ENCODE data around the gene L1CAM. TPM values are rescaled to one million over a fixed set of nuclear protein-coding genes. Genes with fewer than 3 reads are reported as not detected.

The L1CAM gene
- total and polyA plus RNA-seq, 7 donors = 2.4 to 30.2 (median 15.5) TPM; not detected in 1

DNA sequence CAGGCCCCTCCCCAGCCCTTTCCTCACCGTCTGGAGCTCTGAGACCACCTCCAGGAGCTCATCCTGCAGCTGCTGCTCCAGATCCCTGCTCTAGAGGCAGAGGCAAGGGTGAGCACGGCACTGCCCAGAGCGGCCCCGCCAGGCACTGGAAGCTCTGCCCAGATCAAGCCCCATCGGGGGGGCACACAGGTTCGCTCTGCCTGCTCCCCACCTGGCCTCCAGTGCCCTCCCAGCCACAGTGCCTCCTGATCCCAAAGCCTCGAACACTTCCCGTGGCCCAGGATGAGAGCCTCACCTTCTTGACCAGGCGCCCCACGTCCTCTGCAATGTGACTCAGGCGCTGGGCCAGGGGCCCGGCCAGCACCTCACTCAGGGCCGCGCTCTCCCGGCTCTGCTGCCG lies 35.1 kb upstream of the L1CAM start:
- 85 to 87% methylated on average over 16 of the region's 16 CpGs for WGBS, 2 donors
- no peak for DNase-seq
- Histone ChIP-seq H3K36me3 (no peaks in the 10 kb centered on the region), H3K4me1 (peaks cover 0 to 26% (median 18%) of the 10 kb centered on the region in 4 donors), H3K27ac (peak overlapping the region in 3 of 4 donors; percentile 59 to 65 (median 63)), H3K9me3 (no peaks in the 10 kb centered on the region), H3K27me3 (no peaks in the 10 kb centered on the region), H3K4me3 (peak overlapping the region in 1 of 4 donors; percentile 16)
- TF ChIP-seq POLR2A (IDR thresholded peaks at IDR 0.05) (no peak), POLR2AphosphoS5 (IDR thresholded peaks at IDR 0.05) (no peak), EP300 (IDR thresholded peaks at IDR 0.05) (no peak)
- TF ChIP-seq, protein P1, sequence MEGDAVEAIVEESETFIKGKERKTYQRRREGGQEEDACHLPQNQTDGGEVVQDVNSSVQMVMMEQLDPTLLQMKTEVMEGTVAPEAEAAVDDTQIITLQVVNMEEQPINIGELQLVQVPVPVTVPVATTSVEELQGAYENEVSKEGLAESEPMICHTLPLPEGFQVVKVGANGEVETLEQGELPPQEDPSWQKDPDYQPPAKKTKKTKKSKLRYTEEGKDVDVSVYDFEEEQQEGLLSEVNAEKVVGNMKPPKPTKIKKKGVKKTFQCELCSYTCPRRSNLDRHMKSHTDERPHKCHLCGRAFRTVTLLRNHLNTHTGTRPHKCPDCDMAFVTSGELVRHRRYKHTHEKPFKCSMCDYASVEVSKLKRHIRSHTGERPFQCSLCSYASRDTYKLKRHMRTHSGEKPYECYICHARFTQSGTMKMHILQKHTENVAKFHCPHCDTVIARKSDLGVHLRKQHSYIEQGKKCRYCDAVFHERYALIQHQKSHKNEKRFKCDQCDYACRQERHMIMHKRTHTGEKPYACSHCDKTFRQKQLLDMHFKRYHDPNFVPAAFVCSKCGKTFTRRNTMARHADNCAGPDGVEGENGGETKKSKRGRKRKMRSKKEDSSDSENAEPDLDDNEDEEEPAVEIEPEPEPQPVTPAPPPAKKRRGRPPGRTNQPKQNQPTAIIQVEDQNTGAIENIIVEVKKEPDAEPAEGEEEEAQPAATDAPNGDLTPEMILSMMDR (IDR thresholded peaks at IDR 0.05) = no peak
- intact Hi-C loops (cut with DNase I) = no loop called here

DNA sequence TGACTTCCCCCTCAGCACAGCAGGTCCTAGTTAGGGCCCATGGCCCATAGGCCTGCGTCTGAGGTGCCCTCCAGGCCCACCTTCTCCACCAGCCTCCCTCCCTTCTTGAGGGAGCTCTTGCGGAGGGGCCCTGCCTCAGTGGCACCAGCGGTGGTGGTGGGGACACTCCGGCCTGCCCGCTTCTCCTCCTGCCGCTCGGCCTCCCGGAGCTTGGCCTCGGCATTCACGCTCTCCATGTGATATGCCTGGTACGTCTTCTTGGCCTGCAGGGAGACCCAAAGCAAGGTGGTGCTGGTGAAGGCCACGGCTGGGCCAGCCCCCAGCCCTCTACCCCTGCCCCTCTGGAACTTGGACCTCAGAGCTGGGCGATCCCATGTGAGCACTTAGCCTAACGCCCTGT lies 34.6 kb upstream of the L1CAM start:
- TF ChIP-seq POLR2AphosphoS5 (IDR thresholded peaks at IDR 0.05) (no peak), POLR2A (IDR thresholded peaks at IDR 0.05) (no peak), EP300 (IDR thresholded peaks at IDR 0.05) (no peak)
- TF ChIP-seq, protein P1 (IDR thresholded peaks at IDR 0.05) = no peak
- intact Hi-C loops (cut with DNase I) = no loop called here
- 97% methylated on average over 14 of the region's 14 CpGs for WGBS, 2 donors

DNA sequence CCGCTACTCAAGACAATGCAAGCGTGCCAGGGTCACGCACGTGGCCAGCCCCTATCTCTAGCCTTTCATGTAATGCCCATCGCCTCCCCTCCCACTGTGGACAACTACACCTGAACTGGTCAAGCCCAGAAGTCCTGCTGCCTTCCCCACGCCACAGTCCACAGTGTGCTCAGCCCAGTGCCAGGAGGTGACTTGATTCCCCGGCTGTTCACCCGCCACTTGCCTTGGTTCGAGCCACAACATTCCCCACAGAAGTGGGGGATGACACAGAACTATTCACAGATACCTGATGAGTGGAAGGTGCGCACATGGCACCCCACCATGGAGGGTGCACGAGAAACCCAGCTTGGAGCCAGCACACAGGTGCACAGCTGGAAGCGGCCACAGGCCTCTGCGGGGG lies 33.3 kb upstream of the L1CAM start:
- no peak for DNase-seq
- no peak for TF ChIP-seq EP300 (IDR thresholded peaks at IDR 0.05)
- Histone ChIP-seq H3K27me3 (no peaks in the 10 kb centered on the region), H3K36me3 (no peaks in the 10 kb centered on the region), H3K4me3 (no peak overlapping the region), H3K27ac (no peak overlapping the region), H3K4me1 (peaks cover 0 to 26% (median 17%) of the 10 kb centered on the region in 4 donors), H3K9me3 (no peaks in the 10 kb centered on the region)
- 95% methylated on average over 13 of the region's 13 CpGs for WGBS, 2 donors
- intact Hi-C loops (cut with DNase I) = no loop called here

More for the DNA sequence above, 34.6 kb upstream of the L1CAM start:
- Histone ChIP-seq H3K27ac (no peak overlapping the region), H3K9me3 (no peaks in the 10 kb centered on the region), H3K4me1 (peaks cover 0 to 26% (median 17%) of the 10 kb centered on the region in 4 donors), H3K36me3 (no peaks in the 10 kb centered on the region), H3K4me3 (no peak overlapping the region), H3K27me3 (no peaks in the 10 kb centered on the region)
- no peak for DNase-seq

DNA sequence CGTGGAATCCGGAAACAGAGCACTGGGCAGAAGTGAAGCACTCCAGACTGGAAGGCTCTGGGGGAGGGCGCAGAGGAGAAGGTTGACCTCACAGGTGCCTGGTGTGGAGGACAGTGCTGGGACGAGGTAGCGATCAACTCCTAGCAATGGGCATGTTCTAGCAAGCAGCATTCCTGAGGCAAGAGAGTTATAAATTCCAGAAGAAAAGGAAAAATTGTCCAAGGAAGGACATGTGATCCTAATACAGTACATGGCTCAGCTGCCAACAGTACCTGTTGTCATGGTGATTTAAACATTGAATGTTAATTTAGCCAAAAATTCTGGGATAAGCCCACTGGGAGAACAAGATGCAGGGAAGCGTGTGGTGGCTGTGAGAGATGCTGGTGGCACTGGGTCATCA lies 31.9 kb upstream of the L1CAM start:
- WGBS, 2 donors = 92 to 94% methylated on average over 6 of the region's 6 CpGs
- Histone ChIP-seq H3K4me3 (no peak overlapping the region), H3K27me3 (peaks cover 0 to 2% (median 0%) of the 10 kb centered on the region in 3 donors), H3K36me3 (no peaks in the 10 kb centered on the region), H3K4me1 (peaks cover 0 to 19% (median 15%) of the 10 kb centered on the region in 4 donors), H3K9me3 (no peaks in the 10 kb centered on the region), H3K27ac (no peak overlapping the region)
- no peak for TF ChIP-seq EP300 (IDR thresholded peaks at IDR 0.05)
- TF ChIP-seq POLR2AphosphoS5 (IDR thresholded peaks at IDR 0.05) = no peak
- no peak for TF ChIP-seq POLR2A (IDR thresholded peaks at IDR 0.05)
- TF ChIP-seq, protein P1 (IDR thresholded peaks at IDR 0.05) = no peak
- intact Hi-C loops (cut with DNase I) = no loop called here
- no peak for DNase-seq

DNA sequence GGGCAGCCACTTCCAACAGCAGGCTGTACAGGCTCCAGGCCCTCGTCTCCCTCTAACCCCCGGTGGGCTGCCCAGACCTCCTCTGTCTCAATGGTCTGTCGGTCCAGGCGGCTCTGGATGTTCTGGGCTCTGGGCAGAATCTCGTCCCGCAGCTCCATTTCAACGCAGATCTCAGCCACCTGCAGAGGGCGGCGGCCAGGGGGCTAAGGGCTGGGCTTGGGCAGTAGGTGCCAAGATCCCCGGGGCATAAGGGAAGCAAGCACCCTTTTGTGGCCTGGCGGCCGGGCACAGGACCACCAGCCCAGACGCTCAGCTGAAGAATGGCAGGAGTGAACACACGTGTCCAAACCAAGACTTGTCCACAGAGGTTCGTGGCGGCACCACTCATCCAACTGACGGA lies 27.7 kb upstream of the L1CAM start:
- TF ChIP-seq, protein P1 (IDR thresholded peaks at IDR 0.05) = no peak
- TF ChIP-seq EP300 (IDR thresholded peaks at IDR 0.05) (no peak), POLR2AphosphoS5 (IDR thresholded peaks at IDR 0.05) (no peak), POLR2A (IDR thresholded peaks at IDR 0.05) (no peak)
- DNase-seq = no peak
- H3K9me3 ChIP-seq = no peaks in the 10 kb centered on the region
- peaks cover 0 to 2% (median 0%) of the 10 kb centered on the region in 3 donors for H3K27me3 ChIP-seq
- no peaks in the 10 kb centered on the region for H3K4me1 ChIP-seq
- intact Hi-C loops (cut with DNase I) = no loop called here
- H3K36me3 ChIP-seq = no peaks in the 10 kb centered on the region
- no peak overlapping the region for H3K4me3 ChIP-seq
- no peak overlapping the region for H3K27ac ChIP-seq
- WGBS, 2 donors = 94% methylated on average over 17 of the region's 17 CpGs
